GM12878 (cell line): Measurements from ENCODE around the gene GALNT16. TPM values are rescaled to one million over a fixed set of nuclear protein-coding genes. Genes with fewer than 3 reads are reported as not detected.

Source experiments
- ATAC-seq: fragments of 200-7000 bp; cut with Tn5 transposase; 3 replicates; pipeline ENCODE4 v1.9.1; 2020; ENCODE audit warnings: mild to moderate bottlenecking, moderate library complexity
- BruUV-seq: library from RNA; stranded (reverse); fragments of 400-500 nt; replicated peaks from 2 replicates; lab custom pipeline; 2021; lab: Mats Ljungman, UMichigan
- CTCF ChIA-PET: fragments of 300-600 bp; sonication (Branson Sonifier 250); formaldehyde crosslinking; extraction: SDS; loops from one replicate; lab custom pipeline; 2021; ENCODE audit warnings: inconsistent platforms; lab: Yijun Ruan, JAX
- POLR2A ChIA-PET: fragments of 350-600 bp; formaldehyde crosslinking; extraction: SDS; loops from one replicate; lab custom pipeline; 2021; ENCODE audit warnings: inconsistent platforms; lab: Charles Lee
- RAD21 ChIA-PET: fragments of 300-600 bp; sonication (Branson Sonifier 250); formaldehyde crosslinking; loops from one replicate; lab custom pipeline; 2023; ENCODE audit warnings: antibody characterized with exemption; ENCODE audit not compliant: unreplicated experiment; lab: Charles Lee
- SMC1A ChIA-PET: fragments of 300-600 bp; sonication (Branson Sonifier 250); formaldehyde crosslinking; loops from one replicate; lab custom pipeline; 2023; ENCODE audit not compliant: unreplicated experiment, uncharacterized antibody; lab: Charles Lee
- DNase-seq: peaks from one replicate; pipeline ENCODE4 v3.0.0-alpha.2; 2011; ENCODE audit warnings: low read depth, low spot score
- FAIRE-seq: peaks from 3 replicates; lab custom pipeline; 2011; peaks lifted over from hg19 to GRCh38; lab: Jason Lieb, UNC
- H2AFZ ChIP-seq: 2 replicates; pipeline ENCODE4 v1.6.0; 2011; ENCODE audit warnings: low read depth, low read length, control low read depth; ENCODE audit not compliant: control insufficient read depth
- H3K27ac ChIP-seq: 2 replicates; pipeline ENCODE4 v1.5.1; 2011; ENCODE audit warnings: control low read depth; ENCODE audit not compliant: control insufficient read depth, insufficient read depth
- H3K27me3 ChIP-seq, 2 experiments: replicated peaks in 1 of 2; 2 replicates each; pipeline versions ENCODE4 v1.6.0 to v1.6.1; 2011; ENCODE audit warnings: low read length in 1 of 2; ENCODE audit not compliant: control insufficient read depth in 2 of 2, insufficient read depth in 2 of 2
- H3K36me3 ChIP-seq, 2 experiments: 2 replicates each; pipeline ENCODE4 v1.5.1; 2011; ENCODE audit warnings: low read length in 1 of 2; ENCODE audit not compliant: control insufficient read depth in 2 of 2, insufficient read depth in 2 of 2
- H3K4me1 ChIP-seq: 2 replicates; pipeline ENCODE4 v1.6.1; 2011; ENCODE audit warnings: mild to moderate bottlenecking, low read length, moderate library complexity, mixed read lengths; ENCODE audit not compliant: control insufficient read depth, insufficient read depth
- H3K4me2 ChIP-seq: 2 replicates; pipeline ENCODE4 v1.6.0; 2011; ENCODE audit warnings: control low read depth; ENCODE audit not compliant: control insufficient read depth, insufficient read depth
- H3K4me3 ChIP-seq: fragments of 200-600 bp; sonication (generic); 2 replicates; pipeline ENCODE4 v1.5.1; 2016
- H3K79me2 ChIP-seq: 2 replicates; pipeline ENCODE4 v1.6.0; 2011; ENCODE audit warnings: low read length; ENCODE audit not compliant: control insufficient read depth, insufficient read depth
- H3K9ac ChIP-seq: 2 replicates; pipeline ENCODE4 v1.8.0; 2011; ENCODE audit warnings: low read length, control low read depth, mixed read lengths; ENCODE audit not compliant: control insufficient read depth, insufficient read depth
- H3K9me3 ChIP-seq: replicated peaks from 3 replicates; pipeline ENCODE4 v1.5.1; 2011; ENCODE audit warnings: mild to moderate bottlenecking, low read length; ENCODE audit not compliant: control insufficient read depth, insufficient read depth
- H4K20me1 ChIP-seq: 2 replicates; pipeline ENCODE4 v1.6.0; 2011; ENCODE audit not compliant: control insufficient read depth, insufficient read depth
- ATF7 ChIP-seq: fragments of 450-650 bp; IDR thresholded peaks from 2 replicates; pipeline ENCODE4 v1.6.1; 2016; ENCODE audit warnings: low read depth, mild to moderate bottlenecking
- BCL11A ChIP-seq: IDR thresholded peaks from 2 replicates; pipeline ENCODE4 v1.6.1; 2011; ENCODE audit warnings: low read depth, low read length
- BHLHE40 ChIP-seq, 2 experiments: fragments of 450-650 bp in 1 of 2; IDR thresholded peaks; 2 replicates each; pipeline ENCODE4 v1.6.1; 2011 to 2017; ENCODE audit warnings: low read depth in 2 of 2, borderline replicate concordance in 1 of 2, improper control_type of control experiment in 1 of 2, low read length in 1 of 2, mild to moderate bottlenecking in 1 of 2
- CREM ChIP-seq: IDR thresholded peaks from 2 replicates; pipeline ENCODE4 v1.6.1; 2014; ENCODE audit warnings: antibody characterized with exemption, low read depth
- GATAD2B ChIP-seq: fragments of 450-650 bp; conservative IDR thresholded peaks from 2 replicates; pipeline ENCODE4 v1.6.1; 2017; ENCODE audit warnings: low read depth, mild to moderate bottlenecking, moderate library complexity
- HCFC1 ChIP-seq: fragments of 150-350 bp; IDR thresholded peaks from 2 replicates; pipeline ENCODE4 v1.6.1; 2014; ENCODE audit warnings: low read length
- IKZF2 ChIP-seq, 2 experiments: fragments of 450-650 bp; IDR thresholded peaks; 2 replicates each; pipeline ENCODE4 v1.6.1; 2017; ENCODE audit warnings: mild to moderate bottlenecking in 2 of 2, moderate library complexity in 2 of 2
- MEF2B ChIP-seq: fragments of 450-650 bp; IDR thresholded peaks from 2 replicates; pipeline ENCODE4 v1.6.1; 2018; ENCODE audit warnings: mild to moderate bottlenecking, moderate library complexity; ENCODE audit not compliant: partially characterized antibody, poor library complexity, severe bottlenecking
- NFYA ChIP-seq: IDR thresholded peaks from 2 replicates; pipeline ENCODE4 v1.6.1; 2011; ENCODE audit warnings: low read depth, mild to moderate bottlenecking, low read length, improper control_type of control experiment, borderline replicate concordance
- PAX5 ChIP-seq: IDR thresholded peaks from 2 replicates; pipeline ENCODE4 v1.6.1; 2011; ENCODE audit warnings: low read depth, low read length, borderline replicate concordance
- RCOR1 ChIP-seq: conservative IDR thresholded peaks from 2 replicates; pipeline ENCODE4 v1.6.1; 2012; ENCODE audit warnings: low read depth, low read length, improper control_type of control experiment
- RELA ChIP-seq: fragments of 450-650 bp; IDR thresholded peaks from 2 replicates; pipeline ENCODE4 v1.8.0; 2014; ENCODE audit warnings: borderline replicate concordance; ENCODE audit not compliant: partially characterized antibody
- SMAD5 ChIP-seq: IDR thresholded peaks from 2 replicates; pipeline ENCODE4 v1.6.1; 2016; ENCODE audit warnings: antibody characterized with exemption, low read depth
- TARDBP ChIP-seq: IDR thresholded peaks from 2 replicates; pipeline ENCODE4 v1.6.1; 2016; ENCODE audit warnings: borderline replicate concordance
- TCF3 ChIP-seq: IDR thresholded peaks from 2 replicates; pipeline ENCODE4 v1.6.1; 2012; ENCODE audit warnings: low read depth, mild to moderate bottlenecking, low read length, borderline replicate concordance; ENCODE audit not compliant: insufficient read depth
- YY1 ChIP-seq: IDR thresholded peaks from 2 replicates; pipeline ENCODE4 v1.6.1; 2011; ENCODE audit warnings: low read depth, mild to moderate bottlenecking, low read length
- WGBS: methylation state at CpG from one replicate; pipeline ENCODE4 v1.1.6; 2016; ENCODE audit warnings: low lambda C conversion rate; ENCODE audit not compliant: insufficient replicate concordance, insufficient coverage; ENCODE audit errors: missing lambda C conversion rate; 5-methylcytosine and 5-hydroxymethylcytosine counted together
- in situ Hi-C: fragments of 300-500 bp; cut with MboI; formaldehyde crosslinking; loops from 9 replicates; pipeline ENCODE4 v1.14.3; 2018; ENCODE audit warnings: mixed read lengths
- intact Hi-C: fragments of 100-400 bp; cut with micrococcal nuclease; formaldehyde crosslinking; loops from one replicate; pipeline ENCODE4 v1.14.2; 2022; ENCODE audit not compliant: unreplicated experiment
- polyA plus RNA-seq, 11 experiments: library from polyadenylated mRNA; depleted of rRNA in 4 of 11; unstranded in 6 of 11; stranded (reverse) in 5 of 11; fragments of >200 nt; fragmentation: Nextera tagmentation in 4 of 11; fragmentation: Illumina TruSeq in 1 of 11; extraction: Ambion mirVana in 4 of 11; extraction: Trizol in 1 of 11; gene quantifications; 1 replicate in 1 of 11; 2 replicates in 10 of 11; pipeline versions ENCODE4 v1.2.1 to v1.2.3, GENCODE V29; 2011 to 2016; ENCODE audit warnings: inconsistent platforms in 2 of 11, missing spikeins in 2 of 11, low read depth in 1 of 11
- total RNA-seq, 4 experiments: library from RNA; depleted of rRNA in 3 of 4; stranded (reverse); fragments of >200 nt in 3 of 4; fragmentation: Illumina TruSeq in 1 of 4; extraction: Trizol in 1 of 4; gene quantifications; 2 replicates each; pipeline versions ENCODE4 v1.2.1 to v1.2.3, GENCODE V29; 2013 to 2021
- TF ChIP-seq, protein P1 (sequence below): fragments of 450-650 bp; formaldehyde crosslinking; IDR thresholded peaks from 2 replicates; pipeline ENCODE4 v1.4.0; 2020; ENCODE audit warnings: mild to moderate bottlenecking, moderate library complexity
- TF ChIP-seq, protein P2 (sequence below): IDR thresholded peaks from 2 replicates; pipeline ENCODE4 v1.6.1; 2011; ENCODE audit warnings: borderline replicate concordance, low read depth, mild to moderate bottlenecking, moderate library complexity, low read length; ENCODE audit not compliant: insufficient read depth, poor library complexity, severe bottlenecking

The GALNT16 gene
- total and polyA plus RNA-seq, 10 of the 15 experiments (the other 5 are each of a cell fraction or from before 2014, with no cell fraction given), result under 0.01 to 0.08 (median 0.03) TPM; not detected in 3

DNA sequence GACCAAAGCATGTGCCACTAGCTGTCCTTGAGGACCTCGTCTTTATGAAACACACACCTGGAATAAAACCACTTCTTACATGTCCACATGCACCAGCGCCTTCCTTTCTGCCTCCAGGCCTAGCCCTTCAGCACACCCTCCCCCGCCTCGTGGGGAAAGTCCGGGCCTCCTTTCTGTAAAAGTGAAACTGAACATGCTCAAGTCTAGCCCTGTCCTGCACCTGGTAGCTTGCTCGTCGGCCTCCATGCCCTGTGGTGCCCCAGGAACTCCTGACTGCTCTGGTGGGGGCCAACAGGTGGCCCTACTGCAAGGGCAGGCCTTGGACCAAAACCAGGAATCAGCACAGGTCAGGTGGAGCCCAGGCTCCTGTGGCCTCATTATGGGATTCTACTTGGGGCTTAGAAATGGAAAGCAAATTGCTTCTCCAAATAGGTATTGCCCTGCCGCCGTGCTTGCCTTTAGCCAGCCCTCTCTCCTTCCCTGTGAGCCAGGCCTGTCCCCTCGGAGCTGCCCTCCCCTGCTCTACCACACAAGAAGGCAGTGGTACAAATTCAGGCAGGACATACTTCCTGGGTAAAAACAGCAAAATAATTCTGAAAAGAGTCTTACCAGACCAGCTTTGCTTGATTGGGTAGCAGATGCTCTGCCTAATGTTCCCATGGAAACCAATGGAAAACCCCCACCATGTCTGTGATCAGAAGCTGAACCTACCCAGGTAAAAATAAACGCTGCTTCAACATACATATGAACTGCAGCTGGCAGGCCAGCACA, 94.6 kb downstream of the GALNT16 start:
- WGBS, result under 1% methylated on average over 11 of the region's 11 CpGs
- POLR2A ChIA-PET, result interaction anchor here (1.0 to 9.1 kb wide), 10 partner anchors 9 to 87 kb away, joined by 3 to 100 read pairs (median 5); partner anchors contain the start of genes ERH and SLC39A9
- Histone ChIP-seq H2AFZ (peak overlapping the region; percentile 79), H3K4me3 (peak overlapping the region; percentile 48; the same call in 1 of the 2 replicates), H3K36me3 (no peaks in the 10 kb centered on the region), H4K20me1 (no peaks in the 10 kb centered on the region), H3K9ac (peak overlapping the region; percentile 85), H3K27ac (peak overlapping the region; percentile 99), H3K9me3 (no peaks in the 10 kb centered on the region), H3K79me2 (no peaks in the 10 kb centered on the region), H3K4me2 (peak overlapping the region; percentile 97), H3K4me1 (peaks cover 56% of the 10 kb centered on the region), H3K27me3 (no peaks in the 10 kb centered on the region)
- TSS peak; percentile 90 for BruUV-seq
- FAIRE-seq (peak; percentile 98), DNase-seq (peak; percentile 87), ATAC-seq (peak; percentile 90)
- CTCF ChIA-PET, result interaction anchor here (0.5 to 2.0 kb wide), 14 partner anchors 8 to 154 kb away, joined by 3 to 11 read pairs (median 4); partner anchors contain the start of genes ERH and SLC39A9
- RAD21 ChIA-PET, result interaction anchor here (0.9 to 11.5 kb wide), 13 partner anchors 8 to 105 kb away, joined by 3 to 143 read pairs (median 4); partner anchors contain the start of genes ERH and SLC39A9
- in situ Hi-C loops, result no loop called here
- SMC1A ChIA-PET, result interaction anchor here (1.0 to 3.0 kb wide), 12 partner anchors 9 to 104 kb away, joined by 3 to 23 read pairs (median 6); partner anchors contain the start of genes ERH and SLC39A9
- intact Hi-C loops, result loop anchor here (2.0 to 5.0 kb wide), 2 partner anchors 38 to 108 kb away; no protein-coding TSS in a partner anchor
- TF ChIP-seq ATF7, result no peak; the same call in 1 of the 2 replicates
- peak; percentile 60 for TF ChIP-seq CREM
- peak; percentile 42 for TF ChIP-seq MEF2B
- TF ChIP-seq, protein P1, sequence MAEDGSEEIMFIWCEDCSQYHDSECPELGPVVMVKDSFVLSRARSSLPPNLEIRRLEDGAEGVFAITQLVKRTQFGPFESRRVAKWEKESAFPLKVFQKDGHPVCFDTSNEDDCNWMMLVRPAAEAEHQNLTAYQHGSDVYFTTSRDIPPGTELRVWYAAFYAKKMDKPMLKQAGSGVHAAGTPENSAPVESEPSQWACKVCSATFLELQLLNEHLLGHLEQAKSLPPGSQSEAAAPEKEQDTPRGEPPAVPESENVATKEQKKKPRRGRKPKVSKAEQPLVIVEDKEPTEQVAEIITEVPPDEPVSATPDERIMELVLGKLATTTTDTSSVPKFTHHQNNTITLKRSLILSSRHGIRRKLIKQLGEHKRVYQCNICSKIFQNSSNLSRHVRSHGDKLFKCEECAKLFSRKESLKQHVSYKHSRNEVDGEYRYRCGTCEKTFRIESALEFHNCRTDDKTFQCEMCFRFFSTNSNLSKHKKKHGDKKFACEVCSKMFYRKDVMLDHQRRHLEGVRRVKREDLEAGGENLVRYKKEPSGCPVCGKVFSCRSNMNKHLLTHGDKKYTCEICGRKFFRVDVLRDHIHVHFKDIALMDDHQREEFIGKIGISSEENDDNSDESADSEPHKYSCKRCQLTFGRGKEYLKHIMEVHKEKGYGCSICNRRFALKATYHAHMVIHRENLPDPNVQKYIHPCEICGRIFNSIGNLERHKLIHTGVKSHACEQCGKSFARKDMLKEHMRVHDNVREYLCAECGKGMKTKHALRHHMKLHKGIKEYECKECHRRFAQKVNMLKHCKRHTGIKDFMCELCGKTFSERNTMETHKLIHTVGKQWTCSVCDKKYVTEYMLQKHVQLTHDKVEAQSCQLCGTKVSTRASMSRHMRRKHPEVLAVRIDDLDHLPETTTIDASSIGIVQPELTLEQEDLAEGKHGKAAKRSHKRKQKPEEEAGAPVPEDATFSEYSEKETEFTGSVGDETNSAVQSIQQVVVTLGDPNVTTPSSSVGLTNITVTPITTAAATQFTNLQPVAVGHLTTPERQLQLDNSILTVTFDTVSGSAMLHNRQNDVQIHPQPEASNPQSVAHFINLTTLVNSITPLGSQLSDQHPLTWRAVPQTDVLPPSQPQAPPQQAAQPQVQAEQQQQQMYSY (CRISPR knock-in tag), result no peak
- no peak; the same call in 1 of the 2 replicates for TF ChIP-seq HCFC1
- peak; percentile 43; the same call in 1 of the 2 replicates for TF ChIP-seq YY1
- TF ChIP-seq, protein P2, sequence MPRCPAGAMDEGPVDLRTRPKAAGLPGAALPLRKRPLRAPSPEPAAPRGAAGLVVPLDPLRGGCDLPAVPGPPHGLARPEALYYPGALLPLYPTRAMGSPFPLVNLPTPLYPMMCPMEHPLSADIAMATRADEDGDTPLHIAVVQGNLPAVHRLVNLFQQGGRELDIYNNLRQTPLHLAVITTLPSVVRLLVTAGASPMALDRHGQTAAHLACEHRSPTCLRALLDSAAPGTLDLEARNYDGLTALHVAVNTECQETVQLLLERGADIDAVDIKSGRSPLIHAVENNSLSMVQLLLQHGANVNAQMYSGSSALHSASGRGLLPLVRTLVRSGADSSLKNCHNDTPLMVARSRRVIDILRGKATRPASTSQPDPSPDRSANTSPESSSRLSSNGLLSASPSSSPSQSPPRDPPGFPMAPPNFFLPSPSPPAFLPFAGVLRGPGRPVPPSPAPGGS, result no peak
- peak; percentile 89; the same call in 1 of the 2 replicates for TF ChIP-seq TCF3
- no peak for TF ChIP-seq NFYA
- no peak for TF ChIP-seq TARDBP
- peak; percentile 53 for TF ChIP-seq SMAD5
- peak; percentile 32 to 34; a peak in 2 of 4 replicates for TF ChIP-seq BHLHE40 (IDR thresholded peaks at IDR 0.05; ENCODE audit: borderline replicate concordance in 1 of 2, low read depth in 2 of 2, low read length in 1 of 2)
- peak; percentile 63 for TF ChIP-seq BCL11A
- 0 out of 2 replicates have a peak, but pooled peaks have one; percentile 16 for TF ChIP-seq RCOR1
- peak; percentile 76 for TF ChIP-seq GATAD2B
- TF ChIP-seq PAX5, result peak; percentile 75
- peak; percentile 77 to 79 for TF ChIP-seq IKZF2 (IDR thresholded peaks at IDR 0.05)
- TF ChIP-seq RELA, result peak; percentile 78
